ENCODE results near the gene RAMP3.

The RAMP3 gene

DNA sequence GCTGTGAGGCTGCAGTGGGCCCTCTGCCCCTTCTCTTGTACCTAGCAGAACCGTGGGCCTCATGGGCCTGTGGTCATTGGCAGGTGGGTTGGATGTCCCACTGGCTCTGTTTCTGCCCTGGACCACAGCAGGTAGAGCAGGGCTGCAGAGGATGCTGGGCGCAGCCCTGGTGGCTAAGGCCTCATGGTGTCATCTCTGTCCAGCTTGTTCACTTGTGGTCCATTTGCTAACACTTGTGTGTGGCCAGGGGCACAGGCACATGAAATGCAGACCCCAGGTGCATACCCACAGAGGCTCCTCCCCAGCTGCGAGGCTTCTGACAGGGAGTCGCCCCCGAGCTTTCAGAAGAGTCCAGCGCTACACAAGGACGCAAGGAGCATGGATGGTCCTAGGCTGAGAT is 23.7 kb upstream of the RAMP3 start:
- H3K79me2 ChIP-seq (ENCODE audit: control insufficient read depth, insufficient read depth, low read length) = no peaks in the 10 kb centered on the region
- no peak overlapping the region for H4K8ac ChIP-seq (ENCODE audit: low read depth, low read length)
- H3K56ac ChIP-seq (ENCODE audit: low read length) = no peak overlapping the region
- no peak overlapping the region for H3K9ac ChIP-seq (ENCODE audit: low read length)
- no peaks in the 10 kb centered on the region for H3K36me3 ChIP-seq (ENCODE audit: control insufficient read depth, insufficient read depth, low read length)
- H3K4me1 ChIP-seq (ENCODE audit: control insufficient read depth, low read depth, low read length) = no peaks in the 10 kb centered on the region
- H3K27ac ChIP-seq (ENCODE audit: low read depth, low read length) = no peak overlapping the region
- WGBS (ENCODE audit: extremely low coverage, insufficient coverage, low lambda C conversion rate) = no CpG with 5 or more reads among the region's 7 CpGs
- no peak overlapping the region for H3K4ac ChIP-seq (ENCODE audit: low read depth, low read length)
- H3K79me1 ChIP-seq (ENCODE audit: low read length) = no peaks in the 10 kb centered on the region
- H2BK120ac ChIP-seq (ENCODE audit: low read depth, low read length) = no peak overlapping the region
- no peaks in the 10 kb centered on the region for H3K27me3 ChIP-seq (ENCODE audit: insufficient read depth, low read length, poor library complexity)
- no peak overlapping the region for H4K5ac ChIP-seq (ENCODE audit: low read length)
- H2BK5ac ChIP-seq (ENCODE audit: low read length) = no peak overlapping the region
- no peak overlapping the region for H2BK15ac ChIP-seq (replicated peaks; ENCODE audit: low read depth)
- H3K18ac ChIP-seq (ENCODE audit: low read length) = no peak overlapping the region
- H3K4me3 ChIP-seq (ENCODE audit: low read length) = no peak overlapping the region
- no peak for DNase-seq
- no peak overlapping the region for H2AK5ac ChIP-seq (ENCODE audit: low read length)
- H3K4me2 ChIP-seq (ENCODE audit: low read length) = no peak overlapping the region
- no peak overlapping the region for H3K23ac ChIP-seq (ENCODE audit: low read length)

DNA sequence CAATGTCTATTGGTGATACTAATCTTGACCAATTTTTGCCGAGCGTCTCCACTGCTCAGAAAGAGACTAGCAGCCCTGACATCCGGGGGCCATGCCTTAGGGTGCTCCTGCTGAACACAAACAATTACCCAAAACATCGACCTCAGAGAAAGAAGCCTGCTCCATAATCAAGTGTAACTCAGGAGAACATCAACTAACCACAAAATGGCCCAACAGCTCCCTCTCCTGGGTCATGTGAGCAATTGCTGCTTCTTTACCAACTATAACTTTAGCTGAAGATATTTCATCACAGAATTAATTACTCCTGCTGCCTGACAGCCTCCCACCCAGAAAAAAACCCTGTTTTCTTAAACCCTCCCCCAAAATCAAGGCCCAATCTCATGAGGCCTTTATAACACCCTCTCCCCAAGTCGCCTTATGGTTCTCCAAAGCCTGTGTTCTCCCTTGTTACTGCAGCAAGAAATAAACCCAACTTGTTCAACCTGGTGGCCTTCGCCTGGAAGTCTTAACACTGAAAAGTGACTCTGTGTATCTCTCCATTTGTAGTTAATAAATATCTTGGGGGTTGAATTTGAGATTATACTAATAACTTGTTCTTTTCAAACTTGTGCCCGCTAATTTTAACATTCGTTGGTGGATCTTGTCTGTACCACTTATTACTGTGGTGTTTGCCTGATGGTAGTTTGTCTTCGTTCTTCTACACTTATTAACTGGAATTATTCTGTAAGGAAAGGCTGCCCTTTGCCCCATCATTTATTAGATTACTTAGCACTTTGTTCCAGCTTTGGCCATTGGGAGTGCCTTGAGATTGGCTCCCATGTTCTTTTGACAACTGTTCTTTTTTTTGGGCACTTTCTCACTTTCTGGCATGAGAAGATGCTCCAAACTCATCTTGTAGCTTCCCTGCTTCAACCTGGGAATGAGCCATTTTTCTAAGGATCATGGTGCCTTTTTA is 21.2 kb upstream of the RAMP3 start:
- Histone ChIP-seq H3K4me3 (ENCODE audit: low read length) (no peak overlapping the region), H3K18ac (ENCODE audit: low read length) (no peak overlapping the region), H3K4me1 (ENCODE audit: control insufficient read depth, low read depth, low read length) (no peaks in the 10 kb centered on the region), H3K4me2 (ENCODE audit: low read length) (no peak overlapping the region), H2BK120ac (ENCODE audit: low read depth, low read length) (no peak overlapping the region), H4K8ac (ENCODE audit: low read depth, low read length) (no peak overlapping the region), H3K79me2 (ENCODE audit: control insufficient read depth, insufficient read depth, low read length) (no peaks in the 10 kb centered on the region), H3K9ac (ENCODE audit: low read length) (no peak overlapping the region), H2AK5ac (ENCODE audit: low read length) (no peak overlapping the region), H4K5ac (ENCODE audit: low read length) (no peak overlapping the region), H3K36me3 (ENCODE audit: control insufficient read depth, insufficient read depth, low read length) (no peaks in the 10 kb centered on the region), H2BK5ac (ENCODE audit: low read length) (no peak overlapping the region), H3K4ac (ENCODE audit: low read depth, low read length) (no peak overlapping the region), H3K23ac (ENCODE audit: low read length) (no peak overlapping the region), H3K79me1 (ENCODE audit: low read length) (no peaks in the 10 kb centered on the region), H3K27me3 (ENCODE audit: insufficient read depth, low read length, poor library complexity) (no peaks in the 10 kb centered on the region), H3K56ac (ENCODE audit: low read length) (no peak overlapping the region), H3K27ac (ENCODE audit: low read depth, low read length) (no peak overlapping the region), H2BK15ac (replicated peaks; ENCODE audit: low read depth) (no peak overlapping the region)
- DNase-seq = peak; percentile 76
- no CpG with 5 or more reads among the region's 9 CpGs for WGBS (ENCODE audit: extremely low coverage, insufficient coverage, low lambda C conversion rate)

DNA sequence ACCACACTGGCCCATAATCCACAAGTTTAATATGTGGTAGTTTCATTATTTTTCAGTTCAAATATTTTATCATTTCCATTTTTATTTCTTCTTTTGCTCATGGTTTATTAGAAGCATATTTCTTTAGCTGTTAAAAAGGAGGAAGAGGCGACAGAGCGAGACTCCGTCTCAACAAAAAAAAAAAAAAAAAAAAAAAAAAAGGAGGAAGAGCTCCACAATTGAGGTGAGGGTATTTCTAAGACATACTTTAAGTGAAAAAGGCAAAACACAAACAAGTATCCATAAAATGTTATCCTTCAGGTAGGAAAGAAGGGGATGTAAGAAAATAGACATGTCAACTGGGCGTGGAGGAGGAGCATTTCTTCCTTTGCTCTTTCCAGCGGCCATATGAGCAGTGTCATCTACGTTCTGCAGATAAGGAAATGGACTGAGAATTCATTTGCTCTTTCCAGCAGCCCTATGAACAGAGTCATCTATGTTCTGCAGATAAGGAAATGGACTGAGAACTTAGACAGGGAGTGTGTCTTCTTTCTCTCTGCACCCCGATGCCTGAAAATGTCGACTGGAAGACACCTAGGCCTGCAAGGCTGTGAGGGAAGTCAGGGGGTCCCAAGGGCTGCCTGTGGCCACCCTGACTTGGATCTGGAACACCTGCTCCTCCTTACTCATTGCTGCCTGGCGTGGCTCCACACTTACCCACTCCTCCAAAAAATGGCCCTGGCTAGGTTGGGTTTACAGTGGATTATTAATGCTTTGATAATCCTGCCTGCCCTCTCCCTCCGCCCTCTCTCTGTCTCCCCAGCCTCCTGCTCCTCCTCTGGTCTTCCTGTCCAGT is 18.9 kb upstream of the RAMP3 start:
- Histone ChIP-seq H3K18ac (ENCODE audit: low read length) (no peak overlapping the region), H4K5ac (ENCODE audit: low read length) (no peak overlapping the region), H3K4me3 (ENCODE audit: low read length) (no peak overlapping the region), H3K27ac (ENCODE audit: low read depth, low read length) (no peak overlapping the region), H3K4me1 (ENCODE audit: control insufficient read depth, low read depth, low read length) (no peaks in the 10 kb centered on the region), H2BK120ac (ENCODE audit: low read depth, low read length) (no peak overlapping the region), H3K9ac (ENCODE audit: low read length) (no peak overlapping the region), H2BK15ac (replicated peaks; ENCODE audit: low read depth) (no peak overlapping the region), H3K79me1 (ENCODE audit: low read length) (no peaks in the 10 kb centered on the region), H2BK5ac (ENCODE audit: low read length) (no peak overlapping the region), H3K79me2 (ENCODE audit: control insufficient read depth, insufficient read depth, low read length) (no peaks in the 10 kb centered on the region), H3K36me3 (ENCODE audit: control insufficient read depth, insufficient read depth, low read length) (no peaks in the 10 kb centered on the region), H3K4ac (ENCODE audit: low read depth, low read length) (no peak overlapping the region), H4K8ac (ENCODE audit: low read depth, low read length) (no peak overlapping the region), H3K27me3 (ENCODE audit: insufficient read depth, low read length, poor library complexity) (no peaks in the 10 kb centered on the region), H3K23ac (ENCODE audit: low read length) (no peak overlapping the region), H2AK5ac (ENCODE audit: low read length) (no peak overlapping the region), H3K4me2 (ENCODE audit: low read length) (no peak overlapping the region), H3K56ac (ENCODE audit: low read length) (no peak overlapping the region)
- no peak for DNase-seq
- no CpG with 5 or more reads among the region's 10 CpGs for WGBS (ENCODE audit: extremely low coverage, insufficient coverage, low lambda C conversion rate)

DNA sequence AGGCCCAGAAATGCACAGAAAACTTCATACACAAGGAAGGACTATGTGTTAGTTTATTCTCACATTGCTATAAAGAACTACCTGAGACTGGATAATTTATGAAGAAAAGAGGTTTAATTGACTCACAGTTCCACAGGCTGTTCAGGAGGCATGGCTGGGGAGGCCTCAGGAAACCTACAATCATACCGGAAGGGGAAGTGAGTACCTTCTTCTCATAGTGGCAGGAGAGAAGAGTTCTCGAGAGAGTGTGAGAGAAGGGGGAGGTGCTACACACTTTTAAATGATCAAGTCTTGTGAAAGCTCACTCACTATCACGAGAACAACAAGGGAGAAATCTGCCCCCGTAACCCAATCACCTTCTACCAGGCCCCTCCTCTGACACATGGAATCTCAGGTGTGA is 16.8 kb upstream of the RAMP3 start:
- Histone ChIP-seq H2AK5ac (ENCODE audit: low read length) (no peak overlapping the region), H3K27ac (ENCODE audit: low read depth, low read length) (no peak overlapping the region), H3K4ac (ENCODE audit: low read depth, low read length) (no peak overlapping the region), H2BK15ac (replicated peaks; ENCODE audit: low read depth) (no peak overlapping the region), H2BK120ac (ENCODE audit: low read depth, low read length) (no peak overlapping the region), H3K27me3 (ENCODE audit: insufficient read depth, low read length, poor library complexity) (no peaks in the 10 kb centered on the region), H2BK5ac (ENCODE audit: low read length) (no peak overlapping the region), H3K56ac (ENCODE audit: low read length) (no peak overlapping the region), H3K4me3 (ENCODE audit: low read length) (no peak overlapping the region), H3K36me3 (ENCODE audit: control insufficient read depth, insufficient read depth, low read length) (no peaks in the 10 kb centered on the region), H3K79me1 (ENCODE audit: low read length) (no peaks in the 10 kb centered on the region), H3K79me2 (ENCODE audit: control insufficient read depth, insufficient read depth, low read length) (no peaks in the 10 kb centered on the region), H4K5ac (ENCODE audit: low read length) (no peak overlapping the region), H4K8ac (ENCODE audit: low read depth, low read length) (no peak overlapping the region), H3K4me2 (ENCODE audit: low read length) (no peak overlapping the region), H3K9ac (ENCODE audit: low read length) (no peak overlapping the region), H3K23ac (ENCODE audit: low read length) (no peak overlapping the region), H3K18ac (ENCODE audit: low read length) (no peak overlapping the region), H3K4me1 (ENCODE audit: control insufficient read depth, low read depth, low read length) (no peaks in the 10 kb centered on the region)
- no CpG with 5 or more reads among the region's 4 CpGs for WGBS (ENCODE audit: extremely low coverage, insufficient coverage, low lambda C conversion rate)
- no peak for DNase-seq

DNA sequence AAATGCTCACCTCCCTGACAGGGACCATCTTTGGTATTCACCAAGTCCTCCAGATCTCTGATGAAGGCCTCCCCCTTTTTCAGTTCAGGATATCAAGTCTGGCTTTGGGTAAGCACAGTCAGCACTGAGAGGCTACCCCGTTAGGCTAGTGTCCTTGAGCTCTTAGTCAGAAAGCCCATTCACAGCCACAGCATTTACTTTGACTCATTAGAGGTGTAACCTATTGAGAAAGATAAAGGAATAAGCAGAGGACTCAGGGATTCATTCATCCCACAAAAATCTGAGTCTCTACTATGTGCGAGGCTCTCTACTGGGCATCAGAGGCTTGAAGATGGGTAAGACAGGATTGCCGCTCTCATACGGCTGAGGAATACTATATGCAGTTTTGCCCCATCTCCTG is 14.0 kb upstream of the RAMP3 start:
- Histone ChIP-seq H3K4me2 (ENCODE audit: low read length) (no peak overlapping the region), H3K79me1 (ENCODE audit: low read length) (no peaks in the 10 kb centered on the region), H2BK120ac (ENCODE audit: low read depth, low read length) (no peak overlapping the region), H4K8ac (ENCODE audit: low read depth, low read length) (no peak overlapping the region), H2BK5ac (ENCODE audit: low read length) (no peak overlapping the region), H3K9ac (ENCODE audit: low read length) (no peak overlapping the region), H2BK15ac (replicated peaks; ENCODE audit: low read depth) (no peak overlapping the region), H2AK5ac (ENCODE audit: low read length) (no peak overlapping the region), H3K36me3 (ENCODE audit: control insufficient read depth, insufficient read depth, low read length) (no peaks in the 10 kb centered on the region), H3K4ac (ENCODE audit: low read depth, low read length) (no peak overlapping the region), H3K27ac (ENCODE audit: low read depth, low read length) (no peak overlapping the region), H3K23ac (ENCODE audit: low read length) (no peak overlapping the region), H4K5ac (ENCODE audit: low read length) (no peak overlapping the region), H3K4me1 (ENCODE audit: control insufficient read depth, low read depth, low read length) (no peaks in the 10 kb centered on the region), H3K56ac (ENCODE audit: low read length) (no peak overlapping the region), H3K79me2 (ENCODE audit: control insufficient read depth, insufficient read depth, low read length) (no peaks in the 10 kb centered on the region), H3K18ac (ENCODE audit: low read length) (no peak overlapping the region), H3K4me3 (ENCODE audit: low read length) (no peak overlapping the region), H3K27me3 (ENCODE audit: insufficient read depth, low read length, poor library complexity) (no peaks in the 10 kb centered on the region)
- no peak for DNase-seq
- WGBS (ENCODE audit: extremely low coverage, insufficient coverage, low lambda C conversion rate) = no CpG with 5 or more reads among the region's 4 CpGs

All from mesendoderm (in vitro differentiated cells).